HepG2 (cell line): ENCODE measurements around the gene TEAD1. TPM values are rescaled to one million over a fixed set of nuclear protein-coding genes. Genes with fewer than 3 reads are reported as not detected.

Experiments used
- ARNT ChIP-seq: fragments of 450-650 bp; IDR thresholded peaks from 2 replicates; pipeline ENCODE4 v1.6.1; 2017
- ATM ChIP-seq: fragments of 450-650 bp; IDR thresholded peaks from 2 replicates; pipeline ENCODE4 v1.7.1; 2017; ENCODE audit warnings: mild to moderate bottlenecking, borderline replicate concordance
- BORCS8-MEF2B ChIP-seq: sonication (generic); formaldehyde crosslinking; IDR thresholded peaks from 2 replicates; pipeline ENCODE4 v1.8.0; 2022; ENCODE audit warnings: mild to moderate bottlenecking, missing genetic modification reagents
- CCDC6 ChIP-seq: sonication (generic); formaldehyde crosslinking; IDR thresholded peaks from 2 replicates; pipeline ENCODE4 v1.8.1; 2022; ENCODE audit warnings: mild to moderate bottlenecking, missing genetic modification reagents, moderate library complexity
- FOXO1 ChIP-seq: sonication (generic); formaldehyde crosslinking; IDR thresholded peaks from 2 replicates; pipeline ENCODE4 v1.4.0; 2020; ENCODE audit warnings: missing genetic modification reagents
- IRF2 ChIP-seq: IDR thresholded peaks from 2 replicates; pipeline ENCODE4 v1.6.1; 2018; ENCODE audit warnings: missing genetic modification reagents, missing compliant biosample characterization
- KAT7 ChIP-seq: IDR thresholded peaks from 2 replicates; pipeline ENCODE4 v1.6.1; 2018; ENCODE audit warnings: borderline replicate concordance, missing compliant biosample characterization
- MTA1 ChIP-seq: sonication (generic); formaldehyde crosslinking; IDR thresholded peaks from 2 replicates; pipeline ENCODE4 v1.4.0; 2020; ENCODE audit warnings: missing genetic modification reagents, mild to moderate bottlenecking, borderline replicate concordance
- MZF1 ChIP-seq: sonication (generic); formaldehyde crosslinking; IDR thresholded peaks from 2 replicates; pipeline ENCODE4 v1.8.1; 2023; ENCODE audit warnings: mild to moderate bottlenecking, missing genetic modification reagents, borderline replicate concordance
- NFYC ChIP-seq: IDR thresholded peaks from 2 replicates; pipeline ENCODE4 v1.6.1; 2016; ENCODE audit warnings: missing genetic modification reagents, missing compliant biosample characterization
- NR1H2 ChIP-seq: sonication (generic); formaldehyde crosslinking; IDR thresholded peaks from 2 replicates; pipeline ENCODE4 v1.8.1; 2022; ENCODE audit warnings: low read depth, missing genetic modification reagents, borderline replicate concordance
- RFX5 ChIP-seq: IDR thresholded peaks from 2 replicates; pipeline ENCODE4 v1.6.1; 2011; ENCODE audit warnings: low read depth, low read length, improper control_type of control experiment
- SRSF9 ChIP-seq: fragments of 200-400 bp; formaldehyde crosslinking; IDR thresholded peaks from 2 replicates; pipeline ENCODE4 v1.6.1; 2018; ENCODE audit warnings: borderline replicate concordance, mild to moderate bottlenecking, low read depth, low read length; ENCODE audit not compliant: insufficient read depth, poor library complexity, severe bottlenecking
- ZFP37 ChIP-seq: sonication (generic); formaldehyde crosslinking; IDR thresholded peaks from 2 replicates; pipeline ENCODE4 v1.4.0; 2020; ENCODE audit warnings: missing genetic modification reagents, borderline replicate concordance
- ZNF143 ChIP-seq: sonication (generic); formaldehyde crosslinking; IDR thresholded peaks from 2 replicates; pipeline ENCODE4 v1.4.0; 2020; ENCODE audit warnings: missing genetic modification reagents
- ZNF205 ChIP-seq: IDR thresholded peaks from 2 replicates; pipeline ENCODE4 v1.6.1; 2018; ENCODE audit warnings: missing biosample characterization, missing genetic modification reagents
- ZNF292 ChIP-seq: sonication (generic); formaldehyde crosslinking; IDR thresholded peaks from 2 replicates; pipeline ENCODE4 v1.8.1; 2022; ENCODE audit warnings: mild to moderate bottlenecking, low read depth, missing genetic modification reagents, borderline replicate concordance
- ZNF460 ChIP-seq: sonication (generic); formaldehyde crosslinking; IDR thresholded peaks from 2 replicates; pipeline ENCODE4 v1.5.1; 2020; ENCODE audit warnings: missing genetic modification reagents, mild to moderate bottlenecking, borderline replicate concordance
- ZNF547 ChIP-seq: sonication (generic); formaldehyde crosslinking; IDR thresholded peaks from 2 replicates; pipeline ENCODE4 v1.5.1; 2020; ENCODE audit warnings: mild to moderate bottlenecking, missing genetic modification reagents
- ZNF83 ChIP-seq: sonication (generic); formaldehyde crosslinking; IDR thresholded peaks from 2 replicates; pipeline ENCODE4 v1.4.0; 2020; ENCODE audit warnings: missing genetic modification reagents, mild to moderate bottlenecking, borderline replicate concordance
- ZNF878 ChIP-seq: sonication (generic); formaldehyde crosslinking; IDR thresholded peaks from 2 replicates; pipeline ENCODE4 v1.8.1; 2023; ENCODE audit warnings: mild to moderate bottlenecking, missing genetic modification reagents, moderate library complexity
- polyA plus RNA-seq, 8 experiments: library from polyadenylated mRNA; depleted of rRNA in 3 of 8; stranded (reverse) in 7 of 8; unstranded in 1 of 8; fragments of >200 nt; fragmentation: Illumina TruSeq in 4 of 8; extraction: Trizol in 4 of 8; gene quantifications; 2 replicates each; pipeline versions ENCODE4 v1.2.1 to v1.2.3, GENCODE V29; 2011 to 2016; ENCODE audit warnings: low read depth in 4 of 8, missing spikeins in 1 of 8, mixed read lengths in 1 of 8; ENCODE audit not compliant: insufficient read depth in 1 of 8
- total RNA-seq, 5 experiments: library from RNA; depleted of rRNA; stranded (reverse); fragments of >200 nt; fragmentation: Illumina TruSeq; extraction: Trizol; gene quantifications; 2 replicates each; pipeline ENCODE4 v1.2.3, GENCODE V29; 2016; ENCODE audit warnings: low read depth in 1 of 5
- TF ChIP-seq, protein P1 (sequence below): sonication (generic); formaldehyde crosslinking; IDR thresholded peaks from 2 replicates; pipeline ENCODE4 v1.4.0; 2020; ENCODE audit warnings: mild to moderate bottlenecking, missing genetic modification reagents
- TF ChIP-seq, protein P2 (sequence below): sonication (generic); formaldehyde crosslinking; IDR thresholded peaks from 2 replicates; pipeline ENCODE4 v1.9.0; 2021; ENCODE audit warnings: missing genetic modification reagents, mild to moderate bottlenecking, borderline replicate concordance
- TF ChIP-seq, protein P3 (sequence below): sonication (generic); formaldehyde crosslinking; IDR thresholded peaks from 2 replicates; pipeline ENCODE4 v1.5.1; 2020; ENCODE audit warnings: mild to moderate bottlenecking, missing genetic modification reagents, borderline replicate concordance

The TEAD1 gene
- total and polyA plus RNA-seq, 2 of the 13 experiments (the other 11 are each of a cell fraction or from before 2014, with no cell fraction given): 20.1 to 30.5 TPM

- TF ChIP-seq MZF1 (CRISPR knock-in tag): no peak
- peak; percentile 62; the same call in 1 of the 2 replicates for TF ChIP-seq RFX5
- TF ChIP-seq KAT7 (CRISPR knock-in tag): peak; percentile 88
- no peak for TF ChIP-seq ZNF83 (CRISPR knock-in tag)
- no peak for TF ChIP-seq ZNF547 (CRISPR knock-in tag)
- TF ChIP-seq ZNF460: no peak
- no peak for TF ChIP-seq ZNF143
- TF ChIP-seq ZFP37 (CRISPR knock-in tag): no peak; the same call in 1 of the 2 replicates
- TF ChIP-seq, protein P1, sequence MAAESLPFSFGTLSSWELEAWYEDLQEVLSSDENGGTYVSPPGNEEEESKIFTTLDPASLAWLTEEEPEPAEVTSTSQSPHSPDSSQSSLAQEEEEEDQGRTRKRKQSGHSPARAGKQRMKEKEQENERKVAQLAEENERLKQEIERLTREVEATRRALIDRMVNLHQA (CRISPR knock-in tag): no peak
- TF ChIP-seq FOXO1: peak; percentile 93
- peak; percentile 90 for TF ChIP-seq ZNF292 (CRISPR knock-in tag)
- peak; percentile 50; the same call in 1 of the 2 replicates for TF ChIP-seq ZNF878 (CRISPR knock-in tag)
- TF ChIP-seq IRF2 (CRISPR knock-in tag): peak; percentile 93
- TF ChIP-seq, protein P2, sequence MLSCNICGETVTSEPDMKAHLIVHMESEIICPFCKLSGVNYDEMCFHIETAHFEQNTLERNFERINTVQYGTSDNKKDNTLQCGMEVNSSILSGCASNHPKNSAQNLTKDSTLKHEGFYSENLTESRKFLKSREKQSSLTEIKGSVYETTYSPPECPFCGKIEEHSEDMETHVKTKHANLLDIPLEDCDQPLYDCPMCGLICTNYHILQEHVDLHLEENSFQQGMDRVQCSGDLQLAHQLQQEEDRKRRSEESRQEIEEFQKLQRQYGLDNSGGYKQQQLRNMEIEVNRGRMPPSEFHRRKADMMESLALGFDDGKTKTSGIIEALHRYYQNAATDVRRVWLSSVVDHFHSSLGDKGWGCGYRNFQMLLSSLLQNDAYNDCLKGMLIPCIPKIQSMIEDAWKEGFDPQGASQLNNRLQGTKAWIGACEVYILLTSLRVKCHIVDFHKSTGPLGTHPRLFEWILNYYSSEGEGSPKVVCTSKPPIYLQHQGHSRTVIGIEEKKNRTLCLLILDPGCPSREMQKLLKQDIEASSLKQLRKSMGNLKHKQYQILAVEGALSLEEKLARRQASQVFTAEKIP: no peak
- no peak; the same call in 1 of the 2 replicates for TF ChIP-seq CCDC6 (CRISPR knock-in tag)
- TF ChIP-seq, protein P3, sequence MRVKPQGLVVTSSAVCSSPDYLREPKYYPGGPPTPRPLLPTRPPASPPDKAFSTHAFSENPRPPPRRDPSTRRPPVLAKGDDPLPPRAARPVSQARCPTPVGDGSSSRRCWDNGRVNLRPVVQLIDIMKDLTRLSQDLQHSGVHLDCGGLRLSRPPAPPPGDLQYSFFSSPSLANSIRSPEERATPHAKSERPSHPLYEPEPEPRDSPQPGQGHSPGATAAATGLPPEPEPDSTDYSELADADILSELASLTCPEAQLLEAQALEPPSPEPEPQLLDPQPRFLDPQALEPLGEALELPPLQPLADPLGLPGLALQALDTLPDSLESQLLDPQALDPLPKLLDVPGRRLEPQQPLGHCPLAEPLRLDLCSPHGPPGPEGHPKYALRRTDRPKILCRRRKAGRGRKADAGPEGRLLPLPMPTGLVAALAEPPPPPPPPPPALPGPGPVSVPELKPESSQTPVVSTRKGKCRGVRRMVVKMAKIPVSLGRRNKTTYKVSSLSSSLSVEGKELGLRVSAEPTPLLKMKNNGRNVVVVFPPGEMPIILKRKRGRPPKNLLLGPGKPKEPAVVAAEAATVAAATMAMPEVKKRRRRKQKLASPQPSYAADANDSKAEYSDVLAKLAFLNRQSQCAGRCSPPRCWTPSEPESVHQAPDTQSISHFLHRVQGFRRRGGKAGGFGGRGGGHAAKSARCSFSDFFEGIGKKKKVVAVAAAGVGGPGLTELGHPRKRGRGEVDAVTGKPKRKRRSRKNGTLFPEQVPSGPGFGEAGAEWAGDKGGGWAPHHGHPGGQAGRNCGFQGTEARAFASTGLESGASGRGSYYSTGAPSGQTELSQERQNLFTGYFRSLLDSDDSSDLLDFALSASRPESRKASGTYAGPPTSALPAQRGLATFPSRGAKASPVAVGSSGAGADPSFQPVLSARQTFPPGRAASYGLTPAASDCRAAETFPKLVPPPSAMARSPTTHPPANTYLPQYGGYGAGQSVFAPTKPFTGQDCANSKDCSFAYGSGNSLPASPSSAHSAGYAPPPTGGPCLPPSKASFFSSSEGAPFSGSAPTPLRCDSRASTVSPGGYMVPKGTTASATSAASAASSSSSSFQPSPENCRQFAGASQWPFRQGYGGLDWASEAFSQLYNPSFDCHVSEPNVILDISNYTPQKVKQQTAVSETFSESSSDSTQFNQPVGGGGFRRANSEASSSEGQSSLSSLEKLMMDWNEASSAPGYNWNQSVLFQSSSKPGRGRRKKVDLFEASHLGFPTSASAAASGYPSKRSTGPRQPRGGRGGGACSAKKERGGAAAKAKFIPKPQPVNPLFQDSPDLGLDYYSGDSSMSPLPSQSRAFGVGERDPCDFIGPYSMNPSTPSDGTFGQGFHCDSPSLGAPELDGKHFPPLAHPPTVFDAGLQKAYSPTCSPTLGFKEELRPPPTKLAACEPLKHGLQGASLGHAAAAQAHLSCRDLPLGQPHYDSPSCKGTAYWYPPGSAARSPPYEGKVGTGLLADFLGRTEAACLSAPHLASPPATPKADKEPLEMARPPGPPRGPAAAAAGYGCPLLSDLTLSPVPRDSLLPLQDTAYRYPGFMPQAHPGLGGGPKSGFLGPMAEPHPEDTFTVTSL (CRISPR knock-in tag): peak; percentile 95
- TF ChIP-seq NR1H2 (CRISPR knock-in tag): no peak
- no peak for TF ChIP-seq ATM
- TF ChIP-seq ARNT: no peak
- no peak for TF ChIP-seq NFYC (CRISPR knock-in tag)
- TF ChIP-seq ZNF205 (CRISPR knock-in tag): peak; percentile 53; the same call in 1 of the 2 replicates
- TF ChIP-seq MTA1: peak; percentile 83; the same call in 1 of the 2 replicates
- TF ChIP-seq SRSF9: no peak
- TF ChIP-seq BORCS8-MEF2B: 0 out of 2 replicates have a peak, but pooled peaks have one; percentile 57
Measured at GRCh38 chr11:12802418-12803085, 128.3 kb downstream of the TEAD1 start (continued).
